DOHH2 (cell line): ENCODE measurements around the gene FLAD1.

Source experiments
- EZH2phosphoT487 ChIP-seq: fragments of 200-600 bp; sonication (generic); IDR thresholded peaks from 2 replicates; pipeline ENCODE4 v1.6.1; 2017; ENCODE audit warnings: borderline replicate concordance, mild to moderate bottlenecking, antibody characterized with exemption, low read length, moderate library complexity, mixed read lengths
- TF ChIP-seq, protein P1 (sequence below): fragments of 200-600 bp; sonication (generic); IDR thresholded peaks from one replicate; pipeline ENCODE4 v1.5.1; 2014; ENCODE audit warnings: antibody characterized with exemption, mild to moderate bottlenecking, low read depth, low read length; ENCODE audit not compliant: poor library complexity, severe bottlenecking

DNA sequence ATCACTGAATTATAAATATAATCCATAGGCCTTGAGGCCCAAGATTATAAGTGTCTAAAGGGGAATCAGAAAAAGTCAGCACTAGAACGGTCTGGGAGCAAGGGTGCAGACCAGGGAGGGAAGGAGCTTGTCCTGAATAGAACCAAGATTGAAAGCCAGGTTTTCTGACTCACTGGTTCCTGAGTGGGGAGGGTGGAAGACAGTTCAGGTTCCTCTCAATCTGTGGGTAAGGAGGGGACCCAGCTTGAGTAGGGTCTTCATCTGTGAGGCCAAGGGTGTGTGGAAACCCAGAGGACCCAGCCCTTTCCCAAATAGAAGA, 11.1 kb downstream of the FLAD1 start:
- TF ChIP-seq EZH2phosphoT487: no peak
- TF ChIP-seq, protein P1, sequence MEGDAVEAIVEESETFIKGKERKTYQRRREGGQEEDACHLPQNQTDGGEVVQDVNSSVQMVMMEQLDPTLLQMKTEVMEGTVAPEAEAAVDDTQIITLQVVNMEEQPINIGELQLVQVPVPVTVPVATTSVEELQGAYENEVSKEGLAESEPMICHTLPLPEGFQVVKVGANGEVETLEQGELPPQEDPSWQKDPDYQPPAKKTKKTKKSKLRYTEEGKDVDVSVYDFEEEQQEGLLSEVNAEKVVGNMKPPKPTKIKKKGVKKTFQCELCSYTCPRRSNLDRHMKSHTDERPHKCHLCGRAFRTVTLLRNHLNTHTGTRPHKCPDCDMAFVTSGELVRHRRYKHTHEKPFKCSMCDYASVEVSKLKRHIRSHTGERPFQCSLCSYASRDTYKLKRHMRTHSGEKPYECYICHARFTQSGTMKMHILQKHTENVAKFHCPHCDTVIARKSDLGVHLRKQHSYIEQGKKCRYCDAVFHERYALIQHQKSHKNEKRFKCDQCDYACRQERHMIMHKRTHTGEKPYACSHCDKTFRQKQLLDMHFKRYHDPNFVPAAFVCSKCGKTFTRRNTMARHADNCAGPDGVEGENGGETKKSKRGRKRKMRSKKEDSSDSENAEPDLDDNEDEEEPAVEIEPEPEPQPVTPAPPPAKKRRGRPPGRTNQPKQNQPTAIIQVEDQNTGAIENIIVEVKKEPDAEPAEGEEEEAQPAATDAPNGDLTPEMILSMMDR: no peak
